GM19035 (cell line): Measurements from ENCODE around the gene TLK2.
"Not testable (repeated sequence)": the region's sequence is repeated elsewhere in the genome, so short reads cannot be mapped to it uniquely, and the experiment has no call there.

Experiments
- ATAC-seq: cut with Tn5 transposase; IDR thresholded peaks from one replicate; pipeline ENCODE4 v1.9.1; 2021; ENCODE audit not compliant: unreplicated experiment

The TLK2 gene

GRCh38 chr17:62482553-62482952 is 3.9 kb downstream of the TLK2 start:
- ATAC-seq, result not testable (repeated sequence)

- not testable (repeated sequence) for ATAC-seq
Observed at GRCh38 chr17:62490990-62491389, 12.4 kb downstream of the TLK2 start.

GRCh38 chr17:62493049-62493655 is 14.5 kb downstream of the TLK2 start:
- ATAC-seq, result not testable (repeated sequence)

GRCh38 chr17:62494073-62494472 is 15.4 kb downstream of the TLK2 start:
- not testable (repeated sequence) for ATAC-seq

- not testable (repeated sequence) for ATAC-seq
Observed at GRCh38 chr17:62496344-62496743, 17.7 kb downstream of the TLK2 start.

- not testable (repeated sequence) for ATAC-seq
Observed at GRCh38 chr17:62498796-62499195, 20.2 kb downstream of the TLK2 start.

GRCh38 chr17:62500463-62500862 is 21.8 kb downstream of the TLK2 start:
- ATAC-seq, result not testable (repeated sequence)

GRCh38 chr17:62504857-62505256 is 26.2 kb downstream of the TLK2 start:
- ATAC-seq, result not testable (repeated sequence)

- ATAC-seq, result not testable (repeated sequence)
Observed at GRCh38 chr17:62507191-62507836, 28.7 kb downstream of the TLK2 start.

- not testable (repeated sequence) for ATAC-seq
Observed at GRCh38 chr17:62510247-62510819, 31.7 kb downstream of the TLK2 start.

GRCh38 chr17:62511014-62511413 is 32.4 kb downstream of the TLK2 start:
- not testable (repeated sequence) for ATAC-seq

GRCh38 chr17:62516376-62516775 is 37.8 kb downstream of the TLK2 start:
- ATAC-seq, result not testable (repeated sequence)

- ATAC-seq, result not testable (repeated sequence)
Observed at GRCh38 chr17:62521295-62521694, 42.7 kb downstream of the TLK2 start.

- not testable (repeated sequence) for ATAC-seq
Observed at GRCh38 chr17:62524077-62524476, 45.5 kb downstream of the TLK2 start.

GRCh38 chr17:62525317-62525716 is 46.7 kb downstream of the TLK2 start:
- ATAC-seq, result not testable (repeated sequence)

- not testable (repeated sequence) for ATAC-seq
Observed at GRCh38 chr17:62530936-62531335, 52.3 kb downstream of the TLK2 start.

GRCh38 chr17:62536557-62536956 is 57.9 kb downstream of the TLK2 start:
- ATAC-seq, result not testable (repeated sequence)

- ATAC-seq, result not testable (repeated sequence)
Observed at GRCh38 chr17:62541073-62541472, 62.4 kb downstream of the TLK2 start.

- not testable (repeated sequence) for ATAC-seq
Observed at GRCh38 chr17:62543278-62543775, 64.7 kb downstream of the TLK2 start.

GRCh38 chr17:62546066-62546465 is 67.4 kb downstream of the TLK2 start:
- ATAC-seq, result not testable (repeated sequence)

GRCh38 chr17:62552851-62553659 is 74.4 kb downstream of the TLK2 start:
- peak; percentile 80 for ATAC-seq
